GM21526 (cell line): Measurements from ENCODE around the gene NLRP4.
"Not testable (repeated sequence)": the region's sequence is repeated elsewhere in the genome, so short reads cannot be mapped to it uniquely, and the experiment has no call there.

Experiments used
- ATAC-seq: cut with Tn5 transposase; IDR thresholded peaks from one replicate; pipeline ENCODE4 v1.9.1; 2021; ENCODE audit warnings: moderate library complexity; ENCODE audit not compliant: unreplicated experiment, low FRiP score

NLRP4 gene

GRCh38 chr19:55882626-55883025, 46.3 kb downstream of the NLRP4 start:
- no peak for ATAC-seq

GRCh38 chr19:55898911-55899310, 62.6 kb downstream of the NLRP4 start:
- ATAC-seq = no peak

DNA sequence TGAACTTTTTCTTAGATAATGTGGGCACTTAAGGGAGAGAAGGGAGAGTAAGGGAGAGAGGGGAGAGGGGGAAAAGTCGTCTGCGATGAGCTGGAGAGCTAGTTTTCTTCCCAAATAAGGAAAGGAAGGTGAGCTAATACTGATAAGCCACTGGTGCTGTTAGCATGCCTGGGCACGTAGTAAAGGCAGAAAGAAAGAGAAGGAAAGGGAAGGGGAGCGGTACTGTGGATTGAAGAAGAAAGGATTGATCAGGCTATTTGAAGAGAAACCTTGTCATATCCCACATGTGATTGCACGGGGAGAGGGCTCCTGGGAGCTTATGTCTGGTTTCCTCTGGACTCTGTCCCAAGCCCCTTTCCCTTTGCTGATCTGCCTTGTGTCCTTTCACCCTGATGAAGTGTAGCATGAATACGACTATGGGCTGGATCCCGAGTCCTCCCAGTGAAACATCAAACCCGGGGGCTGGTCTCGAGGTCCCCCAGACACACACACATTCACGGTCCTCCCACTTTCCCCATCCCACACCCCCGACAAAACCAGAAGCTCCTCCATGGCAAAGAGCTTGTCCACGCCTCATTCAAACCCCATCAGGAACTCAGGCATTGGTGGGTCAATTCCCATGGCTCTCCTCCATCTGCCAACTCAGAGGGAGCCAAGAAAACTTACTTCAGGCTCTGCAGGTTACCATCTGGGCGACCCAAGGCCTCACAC, 65.2 kb downstream of the NLRP4 start:
- ATAC-seq = no peak

DNA sequence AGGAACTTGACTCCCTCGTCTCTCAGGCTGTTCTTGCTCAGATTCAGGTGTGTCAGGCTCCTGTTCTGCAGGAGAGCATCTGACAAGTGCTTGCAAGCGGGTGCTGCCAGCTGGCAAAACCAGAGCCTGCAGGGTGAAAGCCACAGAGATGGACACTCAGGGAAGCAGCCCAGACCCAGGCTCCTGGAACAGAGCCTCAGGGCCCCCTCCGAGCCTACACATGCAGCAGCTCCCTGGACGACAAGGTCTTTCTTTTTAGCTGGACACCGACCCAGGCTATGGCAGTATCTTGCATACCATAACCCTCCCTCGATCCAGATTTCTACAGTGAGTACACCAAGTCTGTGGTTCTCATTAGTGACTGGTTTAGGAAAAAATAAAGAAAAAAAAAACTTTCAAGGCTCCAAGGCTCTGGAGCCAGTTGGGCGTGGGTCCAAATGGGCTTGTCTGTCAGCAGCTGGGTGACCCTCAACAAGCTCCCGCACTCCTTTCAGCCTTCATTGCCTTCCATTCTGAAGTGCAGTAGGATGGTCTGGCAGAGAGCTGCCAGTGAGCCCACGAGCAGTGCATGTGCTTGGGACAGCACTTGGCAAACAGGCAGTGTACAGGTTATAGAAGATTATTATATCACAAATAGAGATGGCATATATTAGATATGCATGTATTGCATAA, 65.9 kb downstream of the NLRP4 start:
- no peak for ATAC-seq

DNA sequence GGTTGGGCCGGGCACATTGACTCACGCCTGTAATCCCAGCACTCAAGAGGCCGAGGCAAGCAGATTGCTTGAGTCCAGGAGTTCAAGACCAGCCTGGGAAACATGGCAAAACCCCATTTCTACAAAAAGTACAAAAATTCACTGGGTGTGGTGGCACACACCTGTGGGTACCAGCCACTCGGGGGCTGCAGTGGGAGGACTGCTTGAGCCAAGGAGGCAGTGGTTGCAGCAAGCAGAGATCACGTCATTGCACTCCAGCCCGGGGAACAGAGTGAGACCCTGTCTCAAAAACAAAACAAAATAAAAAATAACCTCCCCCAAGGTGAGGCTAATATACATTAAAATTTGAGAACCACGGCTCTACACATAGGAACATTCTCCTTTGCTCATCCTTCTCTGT, 70.9 kb downstream of the NLRP4 start:
- ATAC-seq = no peak

- ATAC-seq = no peak
Observed at GRCh38 chr19:55907746-55908145, 71.4 kb downstream of the NLRP4 start.

GRCh38 chr19:55909801-55910200, 73.5 kb downstream of the NLRP4 start:
- ATAC-seq = no peak

DNA sequence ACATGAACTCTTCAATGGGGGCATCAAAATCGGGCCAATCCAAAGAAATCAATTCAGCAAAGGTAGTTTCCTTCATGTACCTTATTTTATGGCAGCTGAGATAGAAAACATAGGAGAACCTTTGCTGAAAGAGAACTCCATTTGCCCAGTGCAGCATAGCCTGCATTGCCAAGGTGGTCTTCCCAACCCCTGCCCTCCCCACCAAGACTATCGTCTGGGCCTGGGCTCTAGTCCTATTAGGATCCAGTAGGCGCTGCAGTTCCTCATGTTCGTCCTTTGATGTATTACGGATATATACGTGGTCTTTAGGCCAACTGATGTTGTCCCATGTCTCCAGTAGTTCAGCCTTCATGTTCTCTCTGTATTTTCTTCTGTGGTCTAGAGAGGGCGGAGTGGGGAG, 76.6 kb downstream of the NLRP4 start:
- no peak for ATAC-seq

DNA sequence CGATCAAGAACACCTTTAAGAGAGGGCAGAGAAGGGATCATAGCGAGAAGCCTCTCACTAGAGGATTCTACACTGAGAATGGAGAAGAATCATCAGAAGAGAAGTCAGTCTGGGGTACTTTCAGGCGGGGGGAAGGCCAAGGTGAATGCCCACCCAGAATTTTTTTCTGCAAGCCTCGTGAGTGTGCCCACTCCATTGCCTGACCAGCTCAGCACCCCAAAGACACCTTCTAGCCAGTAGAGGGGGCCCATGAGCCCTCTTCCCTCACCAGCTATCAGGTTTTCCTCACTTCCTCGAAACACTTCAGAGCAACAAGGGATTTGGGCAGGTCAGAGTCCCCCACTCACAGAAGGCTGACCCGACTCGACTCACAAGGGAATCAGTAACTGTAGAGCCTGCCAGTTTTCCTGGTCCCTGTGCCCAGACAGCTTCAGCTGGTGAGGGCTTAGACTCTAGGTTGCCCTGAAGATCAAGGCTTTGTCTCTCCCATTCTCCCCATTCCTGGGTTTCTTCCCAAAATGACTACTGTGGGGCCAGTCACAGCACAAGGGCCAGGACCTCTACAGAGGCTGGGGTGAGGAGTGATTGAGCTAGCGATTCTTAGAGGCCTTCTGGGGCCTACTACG, 77.4 kb downstream of the NLRP4 start:
- ATAC-seq = no peak

- ATAC-seq = no peak
Observed at GRCh38 chr19:55923556-55923955, 87.2 kb downstream of the NLRP4 start.

GRCh38 chr19:55927991-55928390, 91.7 kb downstream of the NLRP4 start:
- no peak for ATAC-seq

- ATAC-seq = not testable (repeated sequence)
Observed at GRCh38 chr19:55929258-55929657, 92.9 kb downstream of the NLRP4 start.

DNA sequence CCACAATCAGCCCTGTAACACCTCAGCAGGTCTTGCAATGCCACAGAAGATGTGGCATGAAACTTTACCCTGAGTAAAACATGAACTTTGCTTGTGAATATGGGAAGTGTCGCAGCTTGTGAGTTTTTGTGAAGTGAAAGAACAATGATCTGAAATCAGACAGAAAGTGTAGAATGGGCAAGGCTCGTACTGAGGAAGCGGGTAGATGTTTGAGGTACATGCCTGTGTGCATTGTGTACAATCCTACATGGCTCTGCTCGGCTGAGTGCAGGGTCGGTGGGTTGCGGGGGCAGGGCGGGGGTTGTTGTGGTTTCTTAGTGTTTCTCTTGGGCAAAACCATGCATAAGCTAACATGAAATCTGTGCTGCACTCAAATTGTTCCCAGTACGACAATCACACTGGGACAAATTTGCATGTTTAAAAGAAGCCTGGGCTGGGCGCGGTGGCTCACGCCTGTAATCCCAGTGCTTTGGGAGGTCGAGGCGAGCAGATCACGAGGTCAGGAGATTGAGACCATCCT, 94.7 kb downstream of the NLRP4 start:
- no peak for ATAC-seq
